Mucosa of gallbladder (tissue), 1 donor: ENCODE results near the gene NME8. TPM values are rescaled to one million over a fixed set of nuclear protein-coding genes. Genes with fewer than 3 reads are reported as not detected.
A peak's percentile ranks its signal among the peaks of the same experiment; 100 is the strongest.

ENCODE experiments used
- DNase-seq: peaks from one replicate; pipeline ENCODE4 v3.0.0-alpha.2; 2020; ENCODE audit warnings: low spot score
- total RNA-seq: library from RNA; stranded (reverse); gene quantifications from one replicate; pipeline ENCODE4 v1.2.1, GENCODE V29; 2021
- donor health status: DM: no; HTN: no; CAD: no.

The NME8 gene
- total RNA-seq, 1 donor from 2014 or later = 0.89 TPM

- no peak for DNase-seq
Measured at GRCh38 chr7:37899712-37900247, 51.4 kb downstream of the NME8 start.

DNA sequence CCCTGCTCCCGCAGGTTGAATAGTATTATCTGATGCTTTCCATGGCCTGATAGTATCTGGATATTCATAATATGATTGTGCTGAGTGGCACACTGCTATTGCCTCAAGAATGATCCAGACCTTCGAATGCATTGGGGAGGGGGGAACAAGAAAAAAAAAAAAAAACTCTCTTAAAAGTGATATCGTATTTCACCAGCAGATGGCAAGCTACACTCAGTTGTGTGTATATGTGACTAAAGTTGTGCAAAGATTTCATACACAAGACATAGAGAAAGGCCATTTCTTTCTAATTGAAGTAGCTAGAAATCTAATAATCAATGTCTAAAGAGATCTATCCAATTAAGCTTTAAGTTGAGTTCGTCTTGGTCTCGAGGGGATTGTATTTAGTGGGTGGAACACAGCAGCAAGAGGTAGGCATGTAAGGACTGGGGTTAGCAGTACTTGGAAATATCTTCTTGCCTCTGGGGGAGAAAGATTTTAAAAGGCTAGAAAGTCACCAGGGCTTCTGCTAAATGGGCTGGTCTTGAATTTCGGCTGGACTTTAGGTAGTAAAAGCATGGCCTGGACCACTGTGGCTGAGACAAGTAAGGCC, 52.9 kb downstream of the NME8 start:
- DNase-seq = no peak

- no peak for DNase-seq
Measured at GRCh38 chr7:37901890-37902524, 53.6 kb downstream of the NME8 start.

GRCh38 chr7:37908221-37908788, 59.9 kb downstream of the NME8 start:
- no peak for DNase-seq

GRCh38 chr7:37912756-37913155, 64.4 kb downstream of the NME8 start:
- DNase-seq = no peak

DNA sequence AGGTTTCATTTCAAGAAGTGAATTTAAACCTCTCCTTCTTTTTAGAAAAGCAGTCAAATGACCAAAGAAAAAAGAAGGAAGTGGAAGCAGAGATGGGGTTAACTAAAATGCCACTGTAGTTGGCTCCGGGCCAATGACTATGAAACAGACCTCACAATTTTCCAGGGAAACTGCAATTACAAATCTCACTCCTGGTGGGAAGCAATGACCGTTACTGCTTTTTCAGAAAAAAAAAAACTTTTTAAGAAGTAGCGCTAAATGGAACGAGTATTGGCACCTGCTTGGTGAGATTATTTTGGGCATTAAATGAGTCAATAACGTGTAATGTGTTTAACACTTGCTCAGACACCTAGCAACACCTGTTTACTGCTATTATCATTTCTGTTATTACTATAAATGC, 67.0 kb downstream of the NME8 start:
- no peak for DNase-seq

GRCh38 chr7:37916017-37916672, 67.7 kb downstream of the NME8 start:
- no peak for DNase-seq

DNA sequence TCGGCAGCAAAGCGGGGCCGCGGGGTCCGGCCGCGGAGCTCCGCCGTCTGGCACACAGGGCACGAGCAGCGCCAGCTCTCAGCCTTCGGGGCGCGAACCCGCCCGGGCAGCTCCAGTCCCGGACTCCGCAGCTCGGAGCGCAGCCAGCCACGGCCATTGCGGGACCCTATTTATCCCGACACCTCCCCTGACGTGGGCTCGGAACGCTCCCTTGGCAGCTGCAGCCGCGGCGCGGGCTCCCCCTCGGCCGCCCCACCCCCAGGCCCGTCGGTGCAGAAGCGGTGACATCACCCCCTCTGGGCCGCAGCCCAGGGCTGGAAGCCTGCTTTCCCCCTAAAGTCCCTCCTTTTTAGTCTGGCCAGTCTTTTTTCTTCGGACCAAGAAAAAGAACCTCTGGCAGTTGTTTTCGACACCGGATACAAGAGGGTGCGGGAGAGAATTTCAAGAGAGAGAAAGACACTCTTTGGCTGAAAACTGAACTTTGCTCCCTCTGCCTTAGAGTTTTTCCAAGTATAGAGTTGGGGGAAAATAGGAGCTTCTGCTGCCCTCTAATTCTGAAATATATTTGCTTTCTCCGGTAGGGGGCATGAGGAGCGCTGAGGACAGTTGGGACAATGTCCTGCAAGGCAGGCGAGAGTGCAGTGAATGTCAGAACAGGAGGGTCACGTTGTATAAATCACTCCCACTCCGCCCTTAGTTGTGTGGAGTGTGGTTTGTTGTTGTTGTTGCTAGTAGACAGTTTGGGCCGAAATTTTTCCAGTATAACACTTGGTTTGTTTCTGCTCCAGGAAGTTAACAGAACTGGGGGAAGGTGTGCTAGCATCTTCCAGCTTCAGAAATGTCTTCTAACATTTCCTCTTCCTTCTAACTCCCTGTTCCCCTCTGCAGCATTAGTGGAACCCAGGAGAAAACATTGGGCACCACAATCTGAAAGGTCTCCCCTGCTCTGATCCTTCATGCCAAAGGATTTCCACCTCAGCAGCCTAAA, 68.6 kb downstream of the NME8 start, which contains the start of gene SFRP4:
SFRP4 (minus strand) TSS at position 145 of the 988 bp plus-strand sequence. CDS start 280 bp downstream, outside the sequence.
- DNase-seq = peak; percentile 22

- no peak for DNase-seq
Measured at GRCh38 chr7:37918526-37918925, 70.1 kb downstream of the NME8 start.

- DNase-seq = peak; percentile 52
Measured at GRCh38 chr7:37920305-37920848, 72.0 kb downstream of the NME8 start, which contains the start of gene EPDR1. Gene EPDR1, plus strand, starts transcription at chr7:37920640. Its CDS starts 300 bp downstream, at chr7:37920940.

GRCh38 chr7:37920849-37921805, 72.7 kb downstream of the NME8 start:
- DNase-seq = no peak

DNA sequence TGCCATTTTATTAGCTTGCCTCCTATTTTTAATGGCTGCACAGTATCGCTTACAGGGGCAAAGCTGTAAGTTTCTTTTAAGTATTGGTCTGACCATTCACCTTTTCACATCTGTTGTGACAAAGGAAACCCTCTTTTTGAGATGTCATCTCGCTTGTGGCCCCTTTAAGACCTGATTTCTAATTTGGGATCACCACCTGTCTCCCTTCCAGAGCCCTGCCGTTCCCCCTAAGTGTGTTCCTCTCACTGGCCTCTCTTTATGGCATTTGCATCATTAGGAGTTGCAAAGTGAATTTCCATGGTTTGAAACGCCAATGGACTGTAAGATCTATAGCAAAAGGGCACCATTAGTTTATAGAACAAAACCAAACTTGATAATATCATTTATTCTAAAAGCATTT, 73.5 kb downstream of the NME8 start:
- no peak for DNase-seq

DNA sequence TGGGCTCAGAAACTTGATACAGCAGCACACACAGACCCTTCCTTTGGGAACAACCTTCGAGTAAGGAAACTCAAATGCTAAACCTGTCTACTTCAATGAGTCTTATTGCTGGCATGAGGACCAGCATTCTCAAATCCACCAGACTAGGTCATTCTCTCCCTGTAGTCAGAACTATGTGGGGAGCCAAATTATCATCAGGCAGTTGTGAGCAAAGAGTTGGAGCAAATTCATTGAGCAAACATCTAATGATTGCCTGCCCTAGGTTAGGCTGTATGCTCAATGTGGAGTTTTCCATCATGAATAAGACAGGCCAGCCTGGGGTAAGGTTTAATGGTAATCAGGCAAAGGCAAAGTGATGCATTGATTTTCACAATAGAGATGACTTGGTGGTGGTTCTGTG, 75.6 kb downstream of the NME8 start:
- DNase-seq = no peak

GRCh38 chr7:37924491-37925041, 76.2 kb downstream of the NME8 start:
- no peak for DNase-seq

DNA sequence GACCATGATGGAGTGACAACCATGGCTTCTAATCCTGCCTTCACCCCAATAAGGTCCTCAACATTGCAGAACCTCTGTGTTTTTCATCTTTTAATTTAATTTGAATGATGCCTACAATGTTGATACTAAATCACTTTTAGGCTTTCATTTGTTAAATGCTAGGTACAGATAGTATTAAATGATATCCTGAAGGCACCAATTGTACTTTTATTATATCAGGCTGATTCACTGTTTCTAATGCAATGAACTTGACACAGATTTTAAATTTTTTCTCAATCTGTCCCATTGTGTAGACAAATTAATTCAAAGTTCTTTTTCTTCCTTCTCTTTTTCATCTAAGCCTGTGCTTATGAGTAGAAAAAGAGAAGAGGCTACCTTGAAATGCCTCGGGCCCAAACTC, 77.2 kb downstream of the NME8 start:
- DNase-seq = no peak

DNA sequence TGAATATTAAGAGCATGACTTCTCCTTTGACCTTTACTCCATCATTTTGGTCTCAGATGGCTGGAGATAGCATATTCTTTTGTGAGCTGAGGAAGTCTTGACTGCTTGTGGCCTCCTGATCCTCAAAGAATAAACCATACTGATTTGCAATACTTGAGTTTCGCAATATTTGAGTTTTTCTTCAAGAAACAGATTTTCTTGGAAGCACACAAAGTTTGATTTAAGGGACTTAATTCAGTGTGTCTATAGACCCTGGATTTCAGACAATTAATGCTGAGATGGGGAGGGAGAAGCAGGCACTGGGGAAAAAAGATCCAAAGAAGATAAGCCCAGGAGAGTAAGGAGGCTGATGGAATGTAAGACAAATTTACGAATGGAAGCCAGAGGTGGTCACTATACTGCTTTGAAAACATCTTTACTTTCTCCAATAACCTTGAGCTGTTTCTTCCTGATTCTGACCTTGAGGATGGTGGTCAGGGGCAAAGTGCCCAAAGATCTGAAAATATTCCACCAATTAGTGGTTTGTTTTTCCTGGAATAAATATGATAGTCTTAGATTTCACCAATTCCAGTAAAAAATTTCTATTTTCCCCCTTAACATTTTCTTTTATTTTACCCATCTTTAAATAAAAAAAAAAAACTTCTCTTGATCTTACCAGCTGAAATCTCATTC, 79.5 kb downstream of the NME8 start:
- DNase-seq = no peak

GRCh38 chr7:37928878-37929277, 80.5 kb downstream of the NME8 start:
- no peak for DNase-seq

- DNase-seq = no peak
Measured at GRCh38 chr7:37930226-37930948, 82.0 kb downstream of the NME8 start.
